Measurements from ENCODE around the gene WDR20. TPM values are rescaled to one million over a fixed set of nuclear protein-coding genes. Genes with fewer than 3 reads are reported as not detected.

WDR20 gene, protein sequence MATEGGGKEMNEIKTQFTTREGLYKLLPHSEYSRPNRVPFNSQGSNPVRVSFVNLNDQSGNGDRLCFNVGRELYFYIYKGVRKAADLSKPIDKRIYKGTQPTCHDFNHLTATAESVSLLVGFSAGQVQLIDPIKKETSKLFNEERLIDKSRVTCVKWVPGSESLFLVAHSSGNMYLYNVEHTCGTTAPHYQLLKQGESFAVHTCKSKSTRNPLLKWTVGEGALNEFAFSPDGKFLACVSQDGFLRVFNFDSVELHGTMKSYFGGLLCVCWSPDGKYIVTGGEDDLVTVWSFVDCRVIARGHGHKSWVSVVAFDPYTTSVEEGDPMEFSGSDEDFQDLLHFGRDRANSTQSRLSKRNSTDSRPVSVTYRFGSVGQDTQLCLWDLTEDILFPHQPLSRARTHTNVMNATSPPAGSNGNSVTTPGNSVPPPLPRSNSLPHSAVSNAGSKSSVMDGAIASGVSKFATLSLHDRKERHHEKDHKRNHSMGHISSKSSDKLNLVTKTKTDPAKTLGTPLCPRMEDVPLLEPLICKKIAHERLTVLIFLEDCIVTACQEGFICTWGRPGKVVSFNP
- 10 to 100 TPM; 13.8 to 15.7 TPM for total RNA-seq

DNA sequence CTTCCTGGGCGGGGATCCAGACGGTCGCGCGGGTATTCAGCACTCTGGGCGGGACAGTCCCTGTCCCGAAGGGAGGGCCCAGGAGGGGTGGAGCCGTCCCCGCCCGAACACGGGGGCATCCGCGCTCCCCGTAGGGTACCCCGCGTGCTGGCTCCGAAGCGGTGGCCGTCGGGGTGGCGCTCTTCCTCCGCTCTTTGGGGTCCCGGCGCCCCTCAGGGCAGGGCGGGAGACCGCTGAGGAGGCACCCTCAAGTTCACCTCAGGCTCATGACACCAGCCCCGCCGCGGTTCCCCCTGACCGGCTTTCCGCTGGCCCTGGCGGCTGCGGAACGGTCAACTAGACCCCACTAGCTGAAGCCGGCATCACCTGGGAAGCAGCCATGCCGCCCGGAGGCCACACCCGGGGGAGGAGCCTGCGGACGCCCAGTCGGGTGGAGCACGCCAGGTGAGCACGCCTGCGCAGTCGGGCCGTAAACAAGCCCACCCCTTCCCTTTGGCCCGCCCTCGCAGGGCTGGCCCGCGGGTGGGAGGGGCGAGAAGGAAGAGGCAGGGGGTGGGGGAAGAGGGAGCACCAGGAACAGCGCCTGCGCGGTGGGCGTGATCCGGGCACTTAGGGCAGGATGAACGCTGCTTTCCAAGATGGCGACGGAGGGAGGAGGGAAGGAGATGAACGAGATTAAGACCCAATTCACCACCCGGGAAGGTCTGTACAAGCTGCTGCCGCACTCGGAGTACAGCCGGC, at the start of gene WDR20:
TSS of gene WDR20 (plus strand) at position 612 of the 741 bp plus-strand sequence. CDS start at position 639, 27 bp downstream.

Other genes starting within 250 kb of the WDR20 start
- gene DYNC1H1, start 175.3 kb upstream of the WDR20 start, total RNA-seq = 100 to 1,000 TPM; 388 to 438 TPM
- 100 to 1,000 TPM; 365 to 595 TPM for gene HSP90AA1, start 52.9 kb upstream of the WDR20 start, total RNA-seq
- 10 to 100 TPM; 39.3 to 89.5 TPM for gene MOK, start 165.3 kb downstream of the WDR20 start, total RNA-seq
- gene ZNF839, start 179.8 kb downstream of the WDR20 start, total RNA-seq = 10 to 100 TPM; 10.7 to 13.4 TPM
- gene CINP, start 223.0 kb downstream of the WDR20 start, total RNA-seq = 10 to 100 TPM; 49.2 to 76.9 TPM
- 10 to 100 TPM; 25.0 to 59.2 TPM for gene TECPR2, start 223.0 kb downstream of the WDR20 start, total RNA-seq